Osteocyte (in vitro differentiated cells): Measurements from ENCODE around the gene GJA9. TPM values are rescaled to one million over a fixed set of nuclear protein-coding genes. Genes with fewer than 3 reads are reported as not detected.

ENCODE experiments used
- DNase-seq: peaks from one replicate; pipeline ENCODE4 v3.0.0; 2021; ENCODE audit warnings: mixed read lengths; ENCODE audit not compliant: unreplicated experiment; ENCODE audit errors: extremely low spot score
- H3K27ac Mint-ChIP-seq: one replicate; pipeline ENCODE4 v1.8.0; 2021; ENCODE audit warnings: mild to moderate bottlenecking, mixed read lengths; ENCODE audit not compliant: unreplicated experiment
- H3K27me3 Mint-ChIP-seq: one replicate; pipeline ENCODE4 v1.8.0; 2021; ENCODE audit warnings: mixed read lengths; ENCODE audit not compliant: unreplicated experiment
- H3K36me3 Mint-ChIP-seq: one replicate; pipeline ENCODE4 v1.8.0; 2021; ENCODE audit warnings: mixed read lengths; ENCODE audit not compliant: unreplicated experiment
- H3K4me1 Mint-ChIP-seq: one replicate; pipeline ENCODE4 v1.8.0; 2021; ENCODE audit warnings: mixed read lengths; ENCODE audit not compliant: unreplicated experiment
- H3K4me3 Mint-ChIP-seq: one replicate; pipeline ENCODE4 v1.8.0; 2021; ENCODE audit warnings: mild to moderate bottlenecking, moderate library complexity, mixed read lengths; ENCODE audit not compliant: unreplicated experiment
- H3K9me3 Mint-ChIP-seq: one replicate; pipeline ENCODE4 v1.8.0; 2021; ENCODE audit warnings: mixed read lengths; ENCODE audit not compliant: unreplicated experiment
- total RNA-seq: library from RNA; stranded (reverse); gene quantifications from 2 replicates; pipeline ENCODE4 v1.2.1, GENCODE V29; 2021
- TF ChIP-seq, protein P1 (sequence below): fragments of 200-600 bp; sonication (generic); IDR thresholded peaks from 2 replicates; pipeline ENCODE4 v1.5.0; 2021; ENCODE audit warnings: antibody characterized with exemption, mild to moderate bottlenecking, moderate library complexity

The GJA9 gene
- total RNA-seq, 1 donor from 2014 or later, result not detected

DNA sequence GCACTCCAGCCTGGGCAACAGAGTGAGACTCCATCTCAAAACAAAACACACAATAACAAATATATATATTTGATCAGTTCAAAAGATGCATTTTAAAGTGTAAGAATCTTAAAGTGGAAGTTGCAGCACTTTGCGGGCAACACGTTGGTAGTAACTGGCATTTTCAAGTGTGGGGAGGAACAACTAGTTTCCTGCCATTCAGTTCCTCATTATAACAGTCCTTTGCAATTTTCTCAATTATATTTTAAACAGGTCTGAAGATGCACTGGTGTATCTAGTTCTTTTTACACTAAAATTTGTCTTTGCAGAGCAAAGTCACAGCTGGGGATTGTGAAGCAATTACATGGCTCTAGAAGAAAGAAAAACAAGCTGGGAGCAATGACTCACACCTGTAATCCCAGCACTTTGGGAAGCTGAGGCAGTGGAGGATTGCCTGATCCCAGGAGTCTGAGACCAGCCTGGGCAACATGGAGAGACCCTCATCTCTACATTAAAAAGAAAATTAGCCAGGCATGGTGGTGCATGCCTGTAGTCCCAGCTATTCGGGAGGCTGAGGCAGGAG lies 47.1 kb downstream of the GJA9 start:
- Mint-ChIP-seq H3K27me3 (peaks cover 29% of the 10 kb centered on the region), H3K27ac (no peak overlapping the region), H3K9me3 (no peaks in the 10 kb centered on the region), H3K4me3 (no peak overlapping the region), H3K36me3 (peaks cover 18% of the 10 kb centered on the region), H3K4me1 (peaks cover 4% of the 10 kb centered on the region)
- no peak for DNase-seq
- TF ChIP-seq, protein P1, sequence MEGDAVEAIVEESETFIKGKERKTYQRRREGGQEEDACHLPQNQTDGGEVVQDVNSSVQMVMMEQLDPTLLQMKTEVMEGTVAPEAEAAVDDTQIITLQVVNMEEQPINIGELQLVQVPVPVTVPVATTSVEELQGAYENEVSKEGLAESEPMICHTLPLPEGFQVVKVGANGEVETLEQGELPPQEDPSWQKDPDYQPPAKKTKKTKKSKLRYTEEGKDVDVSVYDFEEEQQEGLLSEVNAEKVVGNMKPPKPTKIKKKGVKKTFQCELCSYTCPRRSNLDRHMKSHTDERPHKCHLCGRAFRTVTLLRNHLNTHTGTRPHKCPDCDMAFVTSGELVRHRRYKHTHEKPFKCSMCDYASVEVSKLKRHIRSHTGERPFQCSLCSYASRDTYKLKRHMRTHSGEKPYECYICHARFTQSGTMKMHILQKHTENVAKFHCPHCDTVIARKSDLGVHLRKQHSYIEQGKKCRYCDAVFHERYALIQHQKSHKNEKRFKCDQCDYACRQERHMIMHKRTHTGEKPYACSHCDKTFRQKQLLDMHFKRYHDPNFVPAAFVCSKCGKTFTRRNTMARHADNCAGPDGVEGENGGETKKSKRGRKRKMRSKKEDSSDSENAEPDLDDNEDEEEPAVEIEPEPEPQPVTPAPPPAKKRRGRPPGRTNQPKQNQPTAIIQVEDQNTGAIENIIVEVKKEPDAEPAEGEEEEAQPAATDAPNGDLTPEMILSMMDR, result no peak

DNA sequence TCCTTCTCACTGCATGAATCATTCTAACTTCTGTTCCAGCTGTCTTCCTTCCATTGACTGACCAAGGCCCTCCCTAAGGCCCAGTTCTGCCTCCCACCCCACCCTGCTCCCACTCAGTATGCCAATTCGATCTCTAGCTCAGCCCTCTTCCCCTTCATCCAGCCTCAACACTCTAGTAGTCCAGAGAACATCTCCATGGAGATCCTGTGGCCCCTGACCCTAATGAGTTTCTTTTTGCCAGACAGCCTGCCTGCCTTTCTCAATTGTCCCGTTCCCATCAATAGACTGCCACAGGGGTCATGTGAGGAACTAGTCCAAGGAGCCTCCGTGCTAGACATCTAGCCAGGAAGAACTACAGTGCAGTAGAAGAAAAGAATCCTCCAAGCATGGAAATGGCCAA lies 48.2 kb downstream of the GJA9 start:
- no peaks in the 10 kb centered on the region for H3K9me3 Mint-ChIP-seq

GRCh38 chr1:38832370-38832734 lies 49.0 kb downstream of the GJA9 start:
- no peak for DNase-seq
- H3K9me3 Mint-ChIP-seq, result no peaks in the 10 kb centered on the region
- TF ChIP-seq, protein P1, result no peak
- H3K27ac Mint-ChIP-seq, result no peak overlapping the region
- peaks cover under 1% of the 10 kb centered on the region for H3K36me3 Mint-ChIP-seq
- no peak overlapping the region for H3K4me3 Mint-ChIP-seq
- peaks cover 33% of the 10 kb centered on the region for H3K27me3 Mint-ChIP-seq
- H3K4me1 Mint-ChIP-seq, result peaks cover 4% of the 10 kb centered on the region

More for the DNA sequence above, 48.2 kb downstream of the GJA9 start:
- Mint-ChIP-seq H3K36me3 (peaks cover 7% of the 10 kb centered on the region), H3K27me3 (peaks cover 33% of the 10 kb centered on the region), H3K27ac (no peak overlapping the region), H3K4me3 (no peak overlapping the region), H3K4me1 (peaks cover 4% of the 10 kb centered on the region)
- TF ChIP-seq, protein P1, result no peak
- DNase-seq, result no peak

- H3K36me3 Mint-ChIP-seq, result no peaks in the 10 kb centered on the region
- peaks cover 4% of the 10 kb centered on the region for H3K4me1 Mint-ChIP-seq
- no peak overlapping the region for H3K27ac Mint-ChIP-seq
- H3K27me3 Mint-ChIP-seq, result peaks cover 33% of the 10 kb centered on the region
- TF ChIP-seq, protein P1, result no peak
- H3K4me3 Mint-ChIP-seq, result no peak overlapping the region
- H3K9me3 Mint-ChIP-seq, result no peaks in the 10 kb centered on the region
- no peak for DNase-seq
These were observed 49.5 kb downstream of the GJA9 start for GRCh38 chr1:38831731-38832369.

DNA sequence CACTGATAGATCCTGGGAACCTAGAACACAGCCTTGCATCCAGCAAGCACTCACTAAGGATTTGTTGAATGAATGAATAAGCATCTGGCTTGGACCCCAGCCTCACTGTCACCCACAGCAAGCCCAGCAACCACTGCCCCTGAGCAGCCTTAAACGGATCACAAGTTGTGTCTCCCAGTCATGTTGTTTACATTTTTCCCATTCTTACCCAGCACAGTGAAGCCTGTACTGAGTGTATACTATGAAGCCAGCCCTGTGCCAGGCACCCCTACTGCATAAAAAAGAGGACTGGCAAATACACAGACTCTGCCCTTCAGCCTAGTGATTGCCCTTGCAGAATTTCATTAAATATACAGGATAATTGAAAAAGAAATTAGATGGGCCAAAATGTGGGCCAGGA lies 52.0 kb downstream of the GJA9 start:
- Mint-ChIP-seq H3K9me3 (no peaks in the 10 kb centered on the region), H3K4me1 (peaks cover 4% of the 10 kb centered on the region), H3K4me3 (no peak overlapping the region), H3K27ac (no peak overlapping the region), H3K36me3 (no peaks in the 10 kb centered on the region), H3K27me3 (peaks cover 55% of the 10 kb centered on the region)
- DNase-seq, result no peak
- TF ChIP-seq, protein P1, result no peak
